ENCODE data around the gene FCRLB. TPM values are rescaled to one million over a fixed set of nuclear protein-coding genes. Genes with fewer than 3 reads are reported as not detected.

Gene FCRLB
- total and polyA plus RNA-seq, 9 of the 15 experiments (the other 6 are each of a cell fraction or from before 2014, with no cell fraction given): 0.20 to 4.6 (median 1.3) TPM

DNA sequence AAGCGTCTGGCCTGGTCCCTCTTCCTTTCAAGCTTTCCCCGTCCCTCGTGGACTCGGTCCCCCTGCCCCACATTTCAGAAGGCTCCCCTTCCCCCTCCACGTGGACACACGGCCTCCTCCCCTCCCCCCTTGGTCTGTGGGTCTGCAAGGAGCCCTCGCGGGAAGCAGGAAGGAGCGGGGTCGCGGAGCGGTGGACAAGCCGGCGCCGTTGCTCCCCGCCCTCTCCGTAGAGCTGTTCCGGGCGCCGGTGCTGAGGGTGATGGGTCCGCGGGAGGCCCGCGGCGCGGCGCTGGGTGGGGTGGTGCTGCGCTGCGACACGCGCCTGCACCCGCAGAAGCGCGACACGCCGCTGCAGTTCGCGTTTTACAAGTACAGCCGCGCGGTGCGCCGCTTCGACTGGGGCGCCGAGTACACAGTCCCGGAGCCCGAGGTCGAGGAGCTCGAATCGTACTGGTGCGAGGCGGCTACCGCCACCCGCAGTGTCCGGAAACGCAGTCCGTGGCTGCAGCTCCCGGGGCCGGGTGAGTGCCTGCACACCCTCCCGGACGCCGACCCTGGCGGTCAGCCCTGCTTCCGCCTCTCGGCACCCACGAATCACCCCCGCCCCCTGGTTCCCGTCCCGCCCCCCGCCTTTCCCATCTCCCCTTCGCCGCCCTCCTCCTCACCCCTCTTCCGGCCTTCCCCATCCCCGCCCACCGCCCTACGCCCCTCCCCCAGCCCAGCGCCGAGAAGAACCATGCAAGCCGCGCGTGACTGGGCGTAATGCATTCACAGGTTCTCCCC is 5.3 kb downstream of the FCRLB start (continued):
- TF ChIP-seq, protein P1, sequence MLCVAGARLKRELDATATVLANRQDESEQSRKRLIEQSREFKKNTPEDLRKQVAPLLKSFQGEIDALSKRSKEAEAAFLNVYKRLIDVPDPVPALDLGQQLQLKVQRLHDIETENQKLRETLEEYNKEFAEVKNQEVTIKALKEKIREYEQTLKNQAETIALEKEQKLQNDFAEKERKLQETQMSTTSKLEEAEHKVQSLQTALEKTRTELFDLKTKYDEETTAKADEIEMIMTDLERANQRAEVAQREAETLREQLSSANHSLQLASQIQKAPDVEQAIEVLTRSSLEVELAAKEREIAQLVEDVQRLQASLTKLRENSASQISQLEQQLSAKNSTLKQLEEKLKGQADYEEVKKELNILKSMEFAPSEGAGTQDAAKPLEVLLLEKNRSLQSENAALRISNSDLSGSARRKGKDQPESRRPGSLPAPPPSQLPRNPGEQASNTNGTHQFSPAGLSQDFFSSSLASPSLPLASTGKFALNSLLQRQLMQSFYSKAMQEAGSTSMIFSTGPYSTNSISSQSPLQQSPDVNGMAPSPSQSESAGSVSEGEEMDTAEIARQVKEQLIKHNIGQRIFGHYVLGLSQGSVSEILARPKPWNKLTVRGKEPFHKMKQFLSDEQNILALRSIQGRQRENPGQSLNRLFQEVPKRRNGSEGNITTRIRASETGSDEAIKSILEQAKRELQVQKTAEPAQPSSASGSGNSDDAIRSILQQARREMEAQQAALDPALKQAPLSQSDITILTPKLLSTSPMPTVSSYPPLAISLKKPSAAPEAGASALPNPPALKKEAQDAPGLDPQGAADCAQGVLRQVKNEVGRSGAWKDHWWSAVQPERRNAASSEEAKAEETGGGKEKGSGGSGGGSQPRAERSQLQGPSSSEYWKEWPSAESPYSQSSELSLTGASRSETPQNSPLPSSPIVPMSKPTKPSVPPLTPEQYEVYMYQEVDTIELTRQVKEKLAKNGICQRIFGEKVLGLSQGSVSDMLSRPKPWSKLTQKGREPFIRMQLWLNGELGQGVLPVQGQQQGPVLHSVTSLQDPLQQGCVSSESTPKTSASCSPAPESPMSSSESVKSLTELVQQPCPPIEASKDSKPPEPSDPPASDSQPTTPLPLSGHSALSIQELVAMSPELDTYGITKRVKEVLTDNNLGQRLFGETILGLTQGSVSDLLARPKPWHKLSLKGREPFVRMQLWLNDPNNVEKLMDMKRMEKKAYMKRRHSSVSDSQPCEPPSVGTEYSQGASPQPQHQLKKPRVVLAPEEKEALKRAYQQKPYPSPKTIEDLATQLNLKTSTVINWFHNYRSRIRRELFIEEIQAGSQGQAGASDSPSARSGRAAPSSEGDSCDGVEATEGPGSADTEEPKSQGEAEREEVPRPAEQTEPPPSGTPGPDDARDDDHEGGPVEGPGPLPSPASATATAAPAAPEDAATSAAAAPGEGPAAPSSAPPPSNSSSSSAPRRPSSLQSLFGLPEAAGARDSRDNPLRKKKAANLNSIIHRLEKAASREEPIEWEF (CRISPR knock-in tag; IDR thresholded peaks at IDR 0.05): no peak
- TF ChIP-seq L3MBTL2 (IDR thresholded peaks at IDR 0.05) (peak; percentile 56), BMI1 (IDR thresholded peaks at IDR 0.05; ENCODE audit: low read length) (no peak), ZC3H11A (IDR thresholded peaks at IDR 0.05; ENCODE audit: low read depth, low read length) (no peak), U2AF2 (optimal IDR thresholded peaks at IDR 0.05; ENCODE audit: low read depth, low read length) (no peak), NCOR1 (IDR thresholded peaks at IDR 0.05) (0 out of 2 replicates have a peak, but pooled peaks have one; percentile 10), ZNF699 (CRISPR knock-in tag; IDR thresholded peaks at IDR 0.05; ENCODE audit: insufficient replicate concordance) (no peak), RAD51 (IDR thresholded peaks at IDR 0.05; ENCODE audit: borderline replicate concordance, low read depth) (no peak), CHD1 (IDR thresholded peaks at IDR 0.05; ENCODE audit: low read length) (peak; percentile 72)

All from K562 (cell line).